Measurements from ENCODE around the gene SLC13A3.

Gene SLC13A3

DNA sequence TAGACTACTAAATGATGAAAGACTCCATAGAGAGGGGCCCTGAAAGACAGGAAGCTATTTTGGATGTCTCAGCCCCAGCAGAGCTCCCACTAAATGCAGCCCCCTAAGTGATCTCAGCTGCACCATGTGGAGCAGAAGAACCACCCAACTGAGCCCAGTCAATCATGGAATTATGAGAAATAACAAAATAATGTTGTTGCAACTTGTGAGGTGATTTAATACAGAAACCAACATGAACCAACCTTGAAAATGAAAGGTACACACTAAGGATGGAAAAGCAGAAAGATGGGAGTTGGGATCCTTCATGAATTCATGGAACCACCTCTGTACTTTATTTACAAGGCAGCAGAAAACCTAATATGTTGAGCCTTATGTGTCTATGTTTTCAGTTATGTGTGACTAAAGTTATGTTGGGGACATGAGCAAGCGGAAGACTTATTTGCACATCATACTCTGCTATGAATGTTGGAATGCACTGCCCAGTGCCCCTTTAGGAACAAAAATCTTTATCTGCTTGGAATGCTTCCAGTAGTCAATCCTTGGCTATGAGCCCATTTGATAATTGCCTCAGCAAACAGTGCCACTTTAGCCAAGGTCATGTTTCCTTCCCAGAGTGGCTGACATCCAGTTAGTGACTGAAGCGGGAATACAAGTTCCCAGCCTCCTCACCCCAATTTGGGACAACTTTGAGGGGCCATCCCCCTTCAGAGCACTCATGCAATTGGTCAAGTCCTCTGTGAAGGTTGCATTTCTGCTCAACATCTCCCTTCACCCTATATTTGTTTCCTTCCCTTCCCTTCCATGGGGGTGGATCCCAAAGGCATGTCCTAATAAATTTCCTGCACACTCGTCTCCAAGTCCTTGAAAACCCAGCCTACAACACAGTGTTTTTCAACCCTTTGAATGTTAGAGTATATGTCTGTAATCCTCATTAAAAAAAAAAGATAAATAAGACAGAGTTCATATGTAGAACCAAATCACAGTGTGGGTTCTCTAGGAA lies 19.6 kb upstream of the SLC13A3 start:
- no peak overlapping the region for H3K4me3 ChIP-seq (ENCODE audit: low read depth, low read length)
- TF ChIP-seq POLR2A (IDR thresholded peaks at IDR 0.05; ENCODE audit: extremely low read depth, insufficient read length) (no peak), MAX (IDR thresholded peaks at IDR 0.05; ENCODE audit: low read depth, low read length) (no peak), MYC (IDR thresholded peaks at IDR 0.05; ENCODE audit: low read depth, low read length) (no peak), CTCF (IDR thresholded peaks at IDR 0.05; ENCODE audit: low read depth, low read length) (no peak)
- DNase-seq (ENCODE audit: low read depth), result no peak

DNA sequence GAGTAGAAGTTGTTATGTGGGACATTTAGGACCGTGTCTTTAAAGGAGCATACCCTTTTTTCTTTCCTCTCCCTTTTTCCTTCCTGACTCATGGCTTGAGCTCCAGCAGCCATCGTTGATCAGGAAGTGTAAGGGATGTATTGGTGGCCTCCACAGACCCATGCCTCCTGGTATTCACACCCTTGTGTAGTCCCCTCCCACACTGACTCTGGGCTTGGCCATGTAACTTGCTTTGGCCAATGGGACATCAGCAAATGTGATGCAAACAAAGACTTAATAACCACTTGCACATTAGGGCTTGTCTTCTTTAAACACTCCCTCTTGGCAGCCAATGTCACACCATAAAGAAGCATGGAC lies 18.9 kb upstream of the SLC13A3 start:
- TF ChIP-seq CTCF (IDR thresholded peaks at IDR 0.05; ENCODE audit: low read depth, low read length), result no peak
- no peak for TF ChIP-seq MAX (IDR thresholded peaks at IDR 0.05; ENCODE audit: low read depth, low read length)
- TF ChIP-seq POLR2A (IDR thresholded peaks at IDR 0.05; ENCODE audit: extremely low read depth, insufficient read length), result no peak
- TF ChIP-seq MYC (IDR thresholded peaks at IDR 0.05; ENCODE audit: low read depth, low read length), result no peak
- no peak for DNase-seq (ENCODE audit: low read depth)
- H3K4me3 ChIP-seq (ENCODE audit: low read depth, low read length), result no peak overlapping the region

DNA sequence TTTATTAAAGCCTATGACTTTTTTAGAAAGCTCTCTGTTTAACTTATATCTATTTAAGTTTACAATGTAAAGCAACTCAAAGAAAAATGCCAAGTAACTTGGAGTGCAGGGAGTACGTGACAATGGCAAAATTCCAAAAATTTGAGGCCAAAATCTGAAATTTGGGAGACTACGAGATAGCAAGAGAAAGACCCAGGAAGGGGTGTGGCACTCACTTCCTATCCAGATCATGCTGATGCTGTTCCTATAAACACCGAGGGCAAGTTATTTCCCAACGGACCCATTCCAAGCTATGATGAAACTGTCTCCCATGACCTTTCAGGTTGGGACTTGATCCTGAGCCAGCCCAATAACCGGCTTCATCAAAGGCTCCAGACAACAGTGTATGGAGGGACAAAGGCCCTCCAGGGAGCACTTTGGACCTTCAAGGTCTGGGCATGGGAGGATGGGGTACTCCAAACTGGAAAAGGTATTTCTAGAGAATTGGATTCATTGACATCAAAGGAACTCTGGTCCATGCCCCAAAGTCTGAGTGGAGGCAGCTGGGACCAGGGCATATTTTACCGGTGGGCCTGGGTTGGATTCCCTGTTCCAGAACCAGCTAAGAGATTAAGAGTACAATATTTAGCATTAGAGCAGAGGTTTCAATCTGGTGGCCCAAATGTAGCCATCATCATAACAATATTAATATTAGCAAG lies 15.7 kb upstream of the SLC13A3 start:
- H3K4me3 ChIP-seq (ENCODE audit: low read depth, low read length), result no peak overlapping the region
- DNase-seq (ENCODE audit: low read depth), result no peak
- TF ChIP-seq MYC (IDR thresholded peaks at IDR 0.05; ENCODE audit: low read depth, low read length) (no peak), POLR2A (IDR thresholded peaks at IDR 0.05; ENCODE audit: extremely low read depth, insufficient read length) (no peak), CTCF (IDR thresholded peaks at IDR 0.05; ENCODE audit: low read depth, low read length) (no peak), MAX (IDR thresholded peaks at IDR 0.05; ENCODE audit: low read depth, low read length) (no peak)

DNA sequence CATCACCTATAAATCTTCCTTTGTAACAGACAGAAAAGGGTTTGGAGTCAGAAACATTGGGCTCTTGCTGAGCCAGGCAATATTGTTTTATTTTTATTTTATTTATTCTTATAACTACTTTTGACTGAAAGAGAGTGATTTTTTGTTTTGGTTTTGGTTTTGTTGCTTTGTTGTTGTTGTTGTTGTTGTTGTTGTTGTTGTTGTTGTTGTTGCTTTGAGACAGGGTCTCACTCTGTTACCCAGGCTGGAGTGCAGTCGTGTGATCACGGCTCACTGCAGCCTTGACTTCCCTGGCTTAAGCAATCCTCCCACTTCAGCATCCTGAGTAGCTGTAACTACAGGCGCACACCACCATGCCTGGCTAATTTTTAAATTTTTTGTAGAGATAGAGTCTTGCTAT lies 15.0 kb upstream of the SLC13A3 start:
- no peak for TF ChIP-seq CTCF (IDR thresholded peaks at IDR 0.05; ENCODE audit: low read depth, low read length)
- TF ChIP-seq POLR2A (IDR thresholded peaks at IDR 0.05; ENCODE audit: extremely low read depth, insufficient read length), result no peak
- no peak for TF ChIP-seq MYC (IDR thresholded peaks at IDR 0.05; ENCODE audit: low read depth, low read length)
- TF ChIP-seq MAX (IDR thresholded peaks at IDR 0.05; ENCODE audit: low read depth, low read length), result no peak
- no peak for DNase-seq (ENCODE audit: low read depth)
- no peak overlapping the region for H3K4me3 ChIP-seq (ENCODE audit: low read depth, low read length)

DNA sequence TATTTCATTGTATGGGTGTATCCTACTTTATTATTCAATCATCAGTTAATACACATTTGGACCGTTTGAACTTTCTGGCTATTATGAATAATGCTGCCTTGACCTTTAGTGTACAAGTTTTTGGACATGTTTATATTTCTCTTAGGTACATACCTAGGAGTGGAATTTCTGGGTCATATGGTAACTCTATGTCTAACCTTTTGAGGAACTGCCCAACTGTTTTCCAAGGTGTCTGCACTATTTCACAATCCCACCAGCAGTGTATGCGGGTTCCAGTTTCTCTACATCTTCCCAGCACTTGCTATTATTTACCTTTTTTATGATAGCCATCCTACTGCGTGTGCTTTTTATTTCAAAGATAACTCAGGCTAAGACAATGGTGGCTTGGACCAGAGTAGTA lies 14.3 kb upstream of the SLC13A3 start:
- no peak overlapping the region for H3K4me3 ChIP-seq (ENCODE audit: low read depth, low read length)
- TF ChIP-seq POLR2A (IDR thresholded peaks at IDR 0.05; ENCODE audit: extremely low read depth, insufficient read length) (no peak), MYC (IDR thresholded peaks at IDR 0.05; ENCODE audit: low read depth, low read length) (no peak), CTCF (IDR thresholded peaks at IDR 0.05; ENCODE audit: low read depth, low read length) (no peak), MAX (IDR thresholded peaks at IDR 0.05; ENCODE audit: low read depth, low read length) (no peak)
- DNase-seq (ENCODE audit: low read depth), result no peak

Data from NB4 (cell line).